ENCODE results near the gene CMTM4.

DNA sequence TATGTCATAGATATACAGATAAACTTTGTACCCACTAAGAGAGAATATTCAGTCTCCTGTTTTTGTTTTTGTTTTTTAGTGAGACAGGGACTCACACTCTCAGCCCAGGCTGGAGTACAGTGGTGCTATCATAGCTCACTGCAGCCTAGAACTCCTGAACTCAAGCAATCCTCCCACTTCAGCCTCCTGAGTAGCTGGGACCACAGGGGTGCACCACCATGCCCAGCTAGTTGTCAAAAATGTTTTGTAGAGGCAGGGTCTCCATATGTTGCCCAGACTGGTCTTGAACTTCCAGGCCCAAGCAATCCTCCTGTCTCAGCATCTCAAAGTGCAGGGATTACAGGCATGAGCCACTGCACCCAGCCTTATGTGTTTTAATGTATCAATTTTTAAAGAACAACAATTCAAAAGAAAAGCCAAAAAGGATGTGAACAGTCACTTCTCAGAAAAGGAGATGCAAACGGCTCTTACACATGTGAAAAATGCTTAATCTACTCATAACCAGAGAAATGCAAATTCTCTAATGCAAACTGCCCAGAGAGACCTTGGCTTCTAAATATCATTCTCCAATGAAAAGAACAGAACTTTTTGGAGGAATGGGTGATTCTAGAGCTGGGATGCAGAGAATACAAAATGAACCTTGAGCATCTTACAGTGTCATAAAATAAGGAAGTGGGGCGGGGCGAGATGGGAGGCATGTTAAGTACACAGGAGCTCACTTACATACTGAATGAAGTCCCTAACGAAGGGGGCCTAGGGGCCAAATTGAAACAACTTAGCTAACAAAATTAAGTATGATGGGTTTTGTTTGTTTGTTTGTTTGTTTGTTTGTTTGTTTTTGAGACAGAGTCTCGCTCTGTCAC is 99.3 kb downstream of the CMTM4 start:
- TF ChIP-seq CTCF (IDR thresholded peaks at IDR 0.05; ENCODE audit: insufficient read depth, low read length, poor library complexity, severe bottlenecking) (no peak), EZH2phosphoT487 (conservative IDR thresholded peaks at IDR 0.05; ENCODE audit: low read length) (no peak)

All from SU-DHL-6 (cell line).